ENCODE data around the gene LHFPL6.

DNA sequence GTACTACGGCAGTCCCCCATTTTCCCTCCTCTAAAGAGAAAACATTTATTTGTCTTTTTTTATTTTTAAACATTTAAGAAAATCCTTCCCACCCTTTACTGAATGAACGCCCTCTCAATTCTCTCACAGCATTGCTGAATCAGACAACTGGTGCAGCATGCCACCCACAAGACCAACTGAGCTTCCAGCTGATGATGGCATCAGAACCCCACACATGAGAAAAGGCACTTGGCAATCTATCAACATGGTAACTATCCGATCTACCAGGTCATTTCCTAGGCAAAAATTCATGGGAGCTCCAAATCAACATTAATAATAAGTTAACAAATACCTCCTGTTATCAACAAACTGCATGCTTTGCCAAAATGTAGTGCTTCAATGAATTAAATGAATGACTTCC lies 43.1 kb downstream of the LHFPL6 start:
- TF ChIP-seq, protein P1, sequence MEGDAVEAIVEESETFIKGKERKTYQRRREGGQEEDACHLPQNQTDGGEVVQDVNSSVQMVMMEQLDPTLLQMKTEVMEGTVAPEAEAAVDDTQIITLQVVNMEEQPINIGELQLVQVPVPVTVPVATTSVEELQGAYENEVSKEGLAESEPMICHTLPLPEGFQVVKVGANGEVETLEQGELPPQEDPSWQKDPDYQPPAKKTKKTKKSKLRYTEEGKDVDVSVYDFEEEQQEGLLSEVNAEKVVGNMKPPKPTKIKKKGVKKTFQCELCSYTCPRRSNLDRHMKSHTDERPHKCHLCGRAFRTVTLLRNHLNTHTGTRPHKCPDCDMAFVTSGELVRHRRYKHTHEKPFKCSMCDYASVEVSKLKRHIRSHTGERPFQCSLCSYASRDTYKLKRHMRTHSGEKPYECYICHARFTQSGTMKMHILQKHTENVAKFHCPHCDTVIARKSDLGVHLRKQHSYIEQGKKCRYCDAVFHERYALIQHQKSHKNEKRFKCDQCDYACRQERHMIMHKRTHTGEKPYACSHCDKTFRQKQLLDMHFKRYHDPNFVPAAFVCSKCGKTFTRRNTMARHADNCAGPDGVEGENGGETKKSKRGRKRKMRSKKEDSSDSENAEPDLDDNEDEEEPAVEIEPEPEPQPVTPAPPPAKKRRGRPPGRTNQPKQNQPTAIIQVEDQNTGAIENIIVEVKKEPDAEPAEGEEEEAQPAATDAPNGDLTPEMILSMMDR (conservative IDR thresholded peaks at IDR 0.05 in 1 of 2, IDR thresholded peaks at IDR 0.05 in 1 of 2; ENCODE audit: extremely low read depth in 1 of 2, insufficient read depth in 1 of 2, low read depth in 1 of 2, low read length in 2 of 2): no peak
- TF ChIP-seq EZH2 (IDR thresholded peaks at IDR 0.05; ENCODE audit: borderline replicate concordance, low read length): no peak

Data from mammary epithelial cell (primary cell).